H9 (cell line): Measurements from ENCODE around the gene DLX1. TPM values are rescaled to one million over a fixed set of nuclear protein-coding genes. Genes with fewer than 3 reads are reported as not detected.

Source experiments
- DNase-seq: peaks from one replicate; pipeline ENCODE4 v3.0.0-alpha.2; 2017
- H2AFZ ChIP-seq: one replicate; pipeline ENCODE4 v1.6.1; 2013; ENCODE audit warnings: mild to moderate bottlenecking, low read length, control low read depth, moderate library complexity
- H2AK5ac ChIP-seq: 2 replicates; pipeline ENCODE4 v1.6.1; 2013; ENCODE audit warnings: low read length, control low read depth, mixed read lengths; ENCODE audit not compliant: insufficient read length
- H2BK120ac ChIP-seq: one replicate; pipeline ENCODE4 v1.6.1; 2013; ENCODE audit warnings: low read depth, mild to moderate bottlenecking, low read length, control low read depth, inconsistent platforms; ENCODE audit not compliant: poor library complexity, severe bottlenecking
- H2BK12ac ChIP-seq: 2 replicates; pipeline ENCODE4 v1.6.1; 2013; ENCODE audit warnings: low read length, control low read depth, mixed read lengths, low read depth; ENCODE audit not compliant: insufficient read length
- H2BK15ac ChIP-seq: 2 replicates; pipeline ENCODE4 v1.6.1; 2013; ENCODE audit warnings: low read depth, low read length, control low read depth
- H2BK20ac ChIP-seq: one replicate; pipeline ENCODE4 v1.6.1; 2013; ENCODE audit warnings: low read depth, mild to moderate bottlenecking, low read length, control low read depth, inconsistent platforms; ENCODE audit not compliant: poor library complexity, severe bottlenecking
- H2BK5ac ChIP-seq: 2 replicates; pipeline ENCODE4 v1.6.1; 2013; ENCODE audit warnings: low read length, control low read depth, mixed read lengths; ENCODE audit not compliant: insufficient read length
- H3K14ac ChIP-seq: 2 replicates; pipeline ENCODE4 v1.6.1; 2013; ENCODE audit warnings: low read length, control low read depth; ENCODE audit not compliant: insufficient read depth
- H3K18ac ChIP-seq: 2 replicates; pipeline ENCODE4 v1.6.1; 2013; ENCODE audit warnings: low read depth, mild to moderate bottlenecking, mixed read lengths, low read length, control low read depth; ENCODE audit not compliant: insufficient read length
- H3K23ac ChIP-seq: 2 replicates; pipeline ENCODE4 v1.6.1; 2013; ENCODE audit warnings: low read length, control low read depth, mixed read lengths, low read depth; ENCODE audit not compliant: insufficient read length
- H3K23me2 ChIP-seq: 2 replicates; pipeline ENCODE4 v1.6.1; 2013; ENCODE audit warnings: low read depth, mild to moderate bottlenecking, mixed read lengths, low read length, control low read depth; ENCODE audit not compliant: insufficient read length, poor library complexity, severe bottlenecking
- H3K27ac ChIP-seq: 2 replicates; pipeline ENCODE4 v1.5.1; 2013; ENCODE audit warnings: low read length, control low read depth, mixed read lengths, low read depth; ENCODE audit not compliant: insufficient read length
- H3K27me3 ChIP-seq: 2 replicates; pipeline ENCODE4 v1.6.1; 2013; ENCODE audit warnings: low read length, control low read depth, inconsistent platforms; ENCODE audit not compliant: insufficient read depth
- H3K4ac ChIP-seq: 2 replicates; pipeline ENCODE4 v1.6.1; 2013; ENCODE audit warnings: low read depth, mild to moderate bottlenecking, control low read depth, inconsistent platforms, low read length, moderate library complexity
- H3K4me1 ChIP-seq: 2 replicates; pipeline ENCODE4 v1.6.1; 2013; ENCODE audit warnings: low read length, control low read depth, inconsistent platforms; ENCODE audit not compliant: insufficient read depth
- H3K4me2 ChIP-seq: 2 replicates; pipeline ENCODE4 v1.6.1; 2013; ENCODE audit warnings: low read length, control low read depth, mixed read lengths; ENCODE audit not compliant: insufficient read length, insufficient read depth
- H3K56ac ChIP-seq: 2 replicates; pipeline ENCODE4 v1.6.1; 2013; ENCODE audit warnings: low read depth, mild to moderate bottlenecking, mixed read lengths, low read length, control low read depth; ENCODE audit not compliant: insufficient read length
- H3K79me1 ChIP-seq: 2 replicates; pipeline ENCODE4 v1.6.1; 2013; ENCODE audit warnings: low read depth, mild to moderate bottlenecking, moderate library complexity, low read length, control low read depth, inconsistent platforms; ENCODE audit not compliant: insufficient read depth, poor library complexity, severe bottlenecking
- H3K79me2 ChIP-seq: 2 replicates; pipeline ENCODE4 v1.6.1; 2013; ENCODE audit warnings: low read length, control low read depth, inconsistent platforms; ENCODE audit not compliant: insufficient read depth
- H3K9ac ChIP-seq: 2 replicates; pipeline ENCODE4 v1.6.1; 2013; ENCODE audit warnings: low read length, control low read depth, mixed read lengths; ENCODE audit not compliant: insufficient read length; ENCODE audit errors: extremely low read depth
- H3K9me3 ChIP-seq: one replicate; pipeline ENCODE4 v1.6.1; 2013; ENCODE audit warnings: low read depth, low read length, inconsistent platforms; ENCODE audit not compliant: control insufficient read depth
- H3T11ph ChIP-seq: one replicate; pipeline ENCODE4 v1.6.1; 2013; ENCODE audit warnings: mild to moderate bottlenecking, low read length, control low read depth, inconsistent platforms
- H4K20me1 ChIP-seq: one replicate; pipeline ENCODE4 v1.6.1; 2013; ENCODE audit not compliant: control insufficient read depth, insufficient read length, insufficient read depth
- H4K5ac ChIP-seq: 2 replicates; pipeline ENCODE4 v1.6.1; 2013; ENCODE audit warnings: low read depth, mild to moderate bottlenecking, mixed read lengths, low read length, control low read depth; ENCODE audit not compliant: insufficient read length
- H4K8ac ChIP-seq: replicated peaks from 2 replicates; pipeline ENCODE4 v1.6.1; 2013; ENCODE audit warnings: low read length, control low read depth, mixed read lengths, low read depth; ENCODE audit not compliant: insufficient read length
- H4K91ac ChIP-seq: 2 replicates; pipeline ENCODE4 v1.6.1; 2013; ENCODE audit warnings: low read depth, mild to moderate bottlenecking, moderate library complexity, mixed read lengths, low read length, control low read depth; ENCODE audit not compliant: insufficient read length
- H3K27ac Mint-ChIP-seq, 3 experiments: 2 replicates in 2 of 3; 3 replicates in 1 of 3; pipeline ENCODE4 v1.8.0; 2020 to 2021; ENCODE audit warnings: mixed read lengths in 3 of 3, mild to moderate bottlenecking in 1 of 3, moderate library complexity in 1 of 3
- H3K27me3 Mint-ChIP-seq: 2 replicates; pipeline ENCODE4 v1.8.0; 2021; ENCODE audit warnings: low read depth, mild to moderate bottlenecking, moderate library complexity, mixed read lengths
- H3K36me3 Mint-ChIP-seq, 3 experiments: 2 replicates in 2 of 3; 3 replicates in 1 of 3; pipeline ENCODE4 v1.8.0; 2020 to 2021; ENCODE audit warnings: low read depth in 3 of 3, mixed read lengths in 3 of 3; ENCODE audit not compliant: insufficient read depth in 1 of 3
- H3K4me1 Mint-ChIP-seq, 2 experiments: 2 replicates each; pipeline ENCODE4 v1.8.0; 2020; ENCODE audit warnings: mixed read lengths in 2 of 2
- H3K4me3 Mint-ChIP-seq, 2 experiments: 2 replicates in 1 of 2; 3 replicates in 1 of 2; pipeline ENCODE4 v1.8.0; 2020 to 2021; ENCODE audit warnings: mild to moderate bottlenecking in 2 of 2, mixed read lengths in 2 of 2, moderate library complexity in 1 of 2
- H3K9me3 Mint-ChIP-seq, 2 experiments: 2 replicates in 1 of 2; 3 replicates in 1 of 2; pipeline ENCODE4 v1.8.0; 2020; ENCODE audit warnings: mild to moderate bottlenecking in 2 of 2, mixed read lengths in 2 of 2, moderate library complexity in 1 of 2
- WGBS: extraction: QIAGEN DNeasy Blood & Tissue Kit; methylation state at CpG from one replicate; pipeline ENCODE4 v1.1.7; 2013; ENCODE audit warnings: missing lambda C conversion rate, low lambda C conversion rate, mixed read lengths; ENCODE audit not compliant: insufficient read length; ENCODE audit errors: extremely low coverage; 5-methylcytosine and 5-hydroxymethylcytosine counted together
- total RNA-seq: library from RNA; stranded (reverse); gene quantifications from 2 replicates; pipeline ENCODE4 v1.2.1, GENCODE V29; 2021
- TF ChIP-seq, protein P1 (sequence below): fragments of 200-600 bp; sonication (generic); conservative IDR thresholded peaks from 3 replicates; pipeline ENCODE4 v1.8.0; 2021; ENCODE audit warnings: antibody characterized with exemption, mild to moderate bottlenecking

DLX1 gene
- total RNA-seq, 1 experiment from 2014 or later = not detected

DNA sequence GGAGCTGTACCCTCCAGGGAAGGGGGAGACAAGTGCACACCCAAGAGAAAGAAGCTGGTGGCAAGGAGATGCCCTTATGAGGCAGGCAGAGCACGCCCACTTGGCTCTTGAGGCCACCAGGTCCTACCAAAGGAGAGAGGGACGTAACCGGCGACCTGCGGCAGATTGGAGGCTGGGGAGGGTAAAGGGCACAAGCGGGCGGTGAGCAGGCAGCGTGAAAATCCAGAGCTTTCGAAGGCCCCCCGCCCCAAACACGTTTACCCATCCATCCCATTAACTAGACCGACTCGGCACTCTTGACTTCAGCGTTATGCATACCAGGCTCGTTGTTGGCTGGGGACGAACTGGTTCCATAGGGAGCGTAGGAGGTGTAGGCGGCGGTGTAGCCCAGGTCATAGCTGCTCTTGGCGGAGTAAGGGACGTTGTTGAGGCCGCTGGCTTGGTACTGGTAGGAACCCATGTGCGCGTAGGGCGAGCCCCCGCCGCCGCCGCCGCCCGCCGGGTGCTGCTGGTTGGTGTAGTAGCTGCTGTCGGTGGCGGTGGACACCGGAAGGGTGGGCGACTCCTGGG lies 16.6 kb downstream of the DLX1 start:
- peaks cover 0 to 2% (median 1%) of the 10 kb centered on the region in 3 experiments; a peak in 2 of 7 replicates for H3K36me3 Mint-ChIP-seq
- Histone ChIP-seq H2BK120ac (no peak overlapping the region), H2BK5ac (no peak overlapping the region), H3K4me1 (no peaks in the 10 kb centered on the region), H2BK12ac (no peak overlapping the region), H3K23me2 (peaks cover 27% of the 10 kb centered on the region), H3K23ac (no peak overlapping the region), H2BK15ac (no peak overlapping the region), H3K14ac (no peak overlapping the region), H2BK20ac (no peak overlapping the region), H2AK5ac (no peak overlapping the region), H4K5ac (no peak overlapping the region), H3T11ph (no peak overlapping the region), H4K8ac (no peak overlapping the region), H2AFZ (no peak overlapping the region), H3K79me1 (no peaks in the 10 kb centered on the region), H3K79me2 (no peaks in the 10 kb centered on the region), H3K9ac (no peak overlapping the region), H4K91ac (no peak overlapping the region), H3K27me3 (peaks cover 86% of the 10 kb centered on the region), H3K4me2 (peak overlapping the region; percentile 51), H3K27ac (no peak overlapping the region), H3K56ac (no peak overlapping the region), H3K4ac (no peak overlapping the region), H3K18ac (no peak overlapping the region), H3K9me3 (no peaks in the 10 kb centered on the region), H4K20me1 (no peaks in the 10 kb centered on the region)
- TF ChIP-seq, protein P1, sequence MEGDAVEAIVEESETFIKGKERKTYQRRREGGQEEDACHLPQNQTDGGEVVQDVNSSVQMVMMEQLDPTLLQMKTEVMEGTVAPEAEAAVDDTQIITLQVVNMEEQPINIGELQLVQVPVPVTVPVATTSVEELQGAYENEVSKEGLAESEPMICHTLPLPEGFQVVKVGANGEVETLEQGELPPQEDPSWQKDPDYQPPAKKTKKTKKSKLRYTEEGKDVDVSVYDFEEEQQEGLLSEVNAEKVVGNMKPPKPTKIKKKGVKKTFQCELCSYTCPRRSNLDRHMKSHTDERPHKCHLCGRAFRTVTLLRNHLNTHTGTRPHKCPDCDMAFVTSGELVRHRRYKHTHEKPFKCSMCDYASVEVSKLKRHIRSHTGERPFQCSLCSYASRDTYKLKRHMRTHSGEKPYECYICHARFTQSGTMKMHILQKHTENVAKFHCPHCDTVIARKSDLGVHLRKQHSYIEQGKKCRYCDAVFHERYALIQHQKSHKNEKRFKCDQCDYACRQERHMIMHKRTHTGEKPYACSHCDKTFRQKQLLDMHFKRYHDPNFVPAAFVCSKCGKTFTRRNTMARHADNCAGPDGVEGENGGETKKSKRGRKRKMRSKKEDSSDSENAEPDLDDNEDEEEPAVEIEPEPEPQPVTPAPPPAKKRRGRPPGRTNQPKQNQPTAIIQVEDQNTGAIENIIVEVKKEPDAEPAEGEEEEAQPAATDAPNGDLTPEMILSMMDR = no peak
- peaks cover 100% of the 10 kb centered on the region for H3K27me3 Mint-ChIP-seq
- peak overlapping the region in 1 of 3 experiments; percentile 57; a peak in 2 of 7 replicates for H3K27ac Mint-ChIP-seq
- no peak for DNase-seq
- H3K4me3 Mint-ChIP-seq = peak overlapping the region; percentile 62 to 80
- peaks cover 3 to 9% of the 10 kb centered on the region in 2 experiments; a peak in 4 of 5 replicates for H3K9me3 Mint-ChIP-seq
- no CpG with 5 or more reads among the region's 36 CpGs for WGBS
- H3K4me1 Mint-ChIP-seq = peaks cover 37 to 51% of the 10 kb centered on the region in 2 experiments
